Stimulated activated naive CD8-positive, alpha-beta T cell treated with anti-CD3 and anti-CD28 coated beads, Interleukin-15, Interleukin-2, amounts not matched to agents 100 ng/mL and 50 ng/mL, for 24 hours (primary cell): ENCODE measurements around the gene SCLT1.
"Not testable (repeated sequence)": the region's sequence is repeated elsewhere in the genome, so short reads cannot be mapped to it uniquely, and the experiment has no call there.

Experiments
- H3K27ac Mint-ChIP-seq: one replicate; pipeline ENCODE4 v1.8.0; 2021; ENCODE audit warnings: mild to moderate bottlenecking, mixed read lengths
- H3K27me3 Mint-ChIP-seq: one replicate; pipeline ENCODE4 v1.8.0; 2021; ENCODE audit warnings: mixed read lengths
- H3K36me3 Mint-ChIP-seq: one replicate; pipeline ENCODE4 v1.8.0; 2021; ENCODE audit warnings: low read depth, mixed read lengths
- H3K4me1 Mint-ChIP-seq: one replicate; pipeline ENCODE4 v1.8.0; 2021; ENCODE audit warnings: low read depth, mixed read lengths
- H3K4me3 Mint-ChIP-seq: one replicate; pipeline ENCODE4 v1.8.0; 2021; ENCODE audit warnings: mild to moderate bottlenecking, mixed read lengths
- H3K9me3 Mint-ChIP-seq: one replicate; pipeline ENCODE4 v1.8.0; 2021; ENCODE audit warnings: mixed read lengths

Gene SCLT1

GRCh38 chr4:129095811-129096454, 2.6 kb upstream of the SCLT1 start, which contains the start of gene C4orf33:
Gene C4orf33 (plus strand): TSS chr4:129096152. CDS start chr4:129102611, 6,459 bp downstream.
- Mint-ChIP-seq H3K4me1 (peaks cover 36% of the 10 kb centered on the region), H3K9me3 (no peaks in the 10 kb centered on the region), H3K4me3 (peak within 1 kb of the TSS; percentile 96), H3K36me3 (no peaks in the 10 kb centered on the region), H3K27me3 (no peaks in the 10 kb centered on the region), H3K27ac (peak within 1 kb of the TSS; percentile 93)

- Mint-ChIP-seq H3K4me1 (peaks cover 40% of the 10 kb centered on the region), H3K4me3 (no peak overlapping the region), H3K36me3 (no peaks in the 10 kb centered on the region), H3K9me3 (no peaks in the 10 kb centered on the region), H3K27ac (no peak overlapping the region), H3K27me3 (no peaks in the 10 kb centered on the region)
These were observed 1.0 kb upstream of the SCLT1 start for GRCh38 chr4:129094347-129094746.

- Mint-ChIP-seq H3K4me1 (peaks cover 52% of the 10 kb centered on the region), H3K4me3 (no peak overlapping the region), H3K9me3 (no peaks in the 10 kb centered on the region), H3K27me3 (no peaks in the 10 kb centered on the region), H3K27ac (no peak overlapping the region), H3K36me3 (no peaks in the 10 kb centered on the region)
These were observed 628 bp downstream of the SCLT1 start for GRCh38 chr4:129092631-129093190.

DNA sequence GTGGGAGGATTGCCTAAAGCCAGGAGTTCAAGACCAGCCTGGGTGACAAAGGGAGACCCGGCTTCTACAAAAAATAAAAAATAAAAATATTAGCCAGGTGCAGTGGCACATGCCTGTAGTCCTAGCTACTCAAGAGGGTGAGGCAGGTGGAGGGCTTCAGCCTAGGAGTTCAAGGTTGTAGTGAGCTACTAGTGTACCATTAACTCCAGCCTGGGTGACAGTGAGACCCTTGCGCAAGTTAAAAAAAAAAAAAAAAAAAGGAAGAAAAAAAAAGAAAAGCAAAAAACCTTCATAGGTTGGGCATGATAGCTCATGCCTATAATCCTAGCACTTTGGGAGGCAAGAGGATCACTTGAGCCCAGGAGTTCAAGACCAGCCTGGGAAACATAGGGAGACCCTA, 5.8 kb downstream of the SCLT1 start:
- peaks cover 4% of the 10 kb centered on the region for H3K9me3 Mint-ChIP-seq
- H3K27me3 Mint-ChIP-seq: no peaks in the 10 kb centered on the region
- no peak overlapping the region for H3K27ac Mint-ChIP-seq
- H3K4me1 Mint-ChIP-seq: peaks cover 39% of the 10 kb centered on the region
- peaks cover 14% of the 10 kb centered on the region for H3K36me3 Mint-ChIP-seq
- H3K4me3 Mint-ChIP-seq: no peak overlapping the region

DNA sequence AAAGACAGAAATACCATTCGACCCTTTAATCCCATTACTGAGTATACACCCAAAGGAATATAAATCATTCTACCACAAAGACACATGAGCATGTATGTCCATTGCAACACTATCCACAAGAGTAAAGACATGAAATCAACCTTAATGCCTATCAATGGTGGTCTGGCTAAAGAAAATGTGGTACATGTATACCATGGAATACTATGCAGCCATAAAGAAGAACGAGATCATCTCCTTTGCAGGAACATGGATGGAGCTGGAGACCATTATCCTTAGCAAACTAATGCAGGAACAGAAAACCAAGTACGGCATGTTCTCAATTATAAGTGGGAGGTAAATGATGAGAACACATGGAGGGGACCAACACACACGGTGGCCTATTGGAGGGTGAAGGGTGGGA, 7.9 kb downstream of the SCLT1 start:
- H3K36me3 Mint-ChIP-seq: peaks cover 31% of the 10 kb centered on the region
- peaks cover 7% of the 10 kb centered on the region for H3K9me3 Mint-ChIP-seq
- H3K4me3 Mint-ChIP-seq: no peak overlapping the region
- no peaks in the 10 kb centered on the region for H3K27me3 Mint-ChIP-seq
- no peak overlapping the region for H3K27ac Mint-ChIP-seq
- H3K4me1 Mint-ChIP-seq: peaks cover 43% of the 10 kb centered on the region

GRCh38 chr4:129082302-129082701, 11.0 kb downstream of the SCLT1 start:
- no peaks in the 10 kb centered on the region for H3K27me3 Mint-ChIP-seq
- peaks cover 12% of the 10 kb centered on the region for H3K9me3 Mint-ChIP-seq
- no peak overlapping the region for H3K4me3 Mint-ChIP-seq
- H3K36me3 Mint-ChIP-seq: peaks cover 56% of the 10 kb centered on the region
- peaks cover 31% of the 10 kb centered on the region for H3K4me1 Mint-ChIP-seq
- H3K27ac Mint-ChIP-seq: no peak overlapping the region

- Mint-ChIP-seq H3K9me3 (peaks cover 11% of the 10 kb centered on the region), H3K4me1 (peaks cover 24% of the 10 kb centered on the region), H3K36me3 (peaks cover 68% of the 10 kb centered on the region), H3K27me3 (no peaks in the 10 kb centered on the region), H3K27ac (no peak overlapping the region), H3K4me3 (no peak overlapping the region)
These were observed 13.2 kb downstream of the SCLT1 start for GRCh38 chr4:129080129-129080528.

GRCh38 chr4:129077326-129077725, 16.0 kb downstream of the SCLT1 start:
- peaks cover 21% of the 10 kb centered on the region for H3K9me3 Mint-ChIP-seq
- no peaks in the 10 kb centered on the region for H3K27me3 Mint-ChIP-seq
- peaks cover 81% of the 10 kb centered on the region for H3K36me3 Mint-ChIP-seq
- H3K27ac Mint-ChIP-seq: no peak overlapping the region
- H3K4me3 Mint-ChIP-seq: no peak overlapping the region
- H3K4me1 Mint-ChIP-seq: peaks cover 7% of the 10 kb centered on the region

DNA sequence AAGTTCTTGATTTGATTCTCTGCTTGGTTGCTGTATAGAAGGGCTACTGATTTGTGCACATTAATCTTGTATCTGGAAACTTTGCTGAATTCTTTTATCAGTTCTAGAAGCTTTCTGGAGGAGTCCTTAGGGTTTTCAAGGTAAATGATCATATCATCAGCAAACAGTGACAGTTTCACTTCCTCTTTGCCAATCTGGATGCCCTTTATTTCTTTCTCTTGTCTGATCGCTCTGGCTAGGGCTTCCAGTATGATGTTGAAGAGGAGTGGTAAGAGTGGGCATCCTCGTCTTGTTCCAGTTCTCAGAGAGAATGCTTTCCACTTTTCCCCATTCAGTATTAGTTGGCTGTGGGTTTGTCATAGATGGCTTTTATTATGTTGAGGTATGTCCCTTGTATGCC, 23.8 kb downstream of the SCLT1 start:
- H3K27ac Mint-ChIP-seq, H3K4me3 Mint-ChIP-seq, H3K27me3 Mint-ChIP-seq, H3K4me1 Mint-ChIP-seq: not testable (repeated sequence)
- Mint-ChIP-seq H3K9me3 (peaks cover 40% of the 10 kb centered on the region), H3K36me3 (peaks cover 69% of the 10 kb centered on the region)

- no peak overlapping the region for H3K4me3 Mint-ChIP-seq
- H3K4me1 Mint-ChIP-seq: no peaks in the 10 kb centered on the region
- no peak overlapping the region for H3K27ac Mint-ChIP-seq
- no peaks in the 10 kb centered on the region for H3K27me3 Mint-ChIP-seq
- peaks cover 81% of the 10 kb centered on the region for H3K36me3 Mint-ChIP-seq
- peaks cover 54% of the 10 kb centered on the region for H3K9me3 Mint-ChIP-seq
These were observed 28.6 kb downstream of the SCLT1 start for GRCh38 chr4:129064717-129065116.

GRCh38 chr4:129063640-129064039, 29.7 kb downstream of the SCLT1 start:
- H3K27ac Mint-ChIP-seq: no peak overlapping the region
- H3K36me3 Mint-ChIP-seq: peaks cover 76% of the 10 kb centered on the region
- no peaks in the 10 kb centered on the region for H3K27me3 Mint-ChIP-seq
- no peaks in the 10 kb centered on the region for H3K4me1 Mint-ChIP-seq
- no peak overlapping the region for H3K4me3 Mint-ChIP-seq
- peaks cover 59% of the 10 kb centered on the region for H3K9me3 Mint-ChIP-seq

GRCh38 chr4:129062580-129062979, 30.8 kb downstream of the SCLT1 start:
- no peaks in the 10 kb centered on the region for H3K27me3 Mint-ChIP-seq
- peaks cover 71% of the 10 kb centered on the region for H3K36me3 Mint-ChIP-seq
- H3K4me1 Mint-ChIP-seq: no peaks in the 10 kb centered on the region
- peaks cover 54% of the 10 kb centered on the region for H3K9me3 Mint-ChIP-seq
- H3K27ac Mint-ChIP-seq: no peak overlapping the region
- no peak overlapping the region for H3K4me3 Mint-ChIP-seq

- Mint-ChIP-seq H3K36me3 (peaks cover 75% of the 10 kb centered on the region), H3K27me3 (no peaks in the 10 kb centered on the region), H3K27ac (no peak overlapping the region), H3K4me1 (no peaks in the 10 kb centered on the region), H3K4me3 (no peak overlapping the region), H3K9me3 (peaks cover 77% of the 10 kb centered on the region)
These were observed 34.3 kb downstream of the SCLT1 start for GRCh38 chr4:129059028-129059427.

GRCh38 chr4:129046055-129046959, 47.0 kb downstream of the SCLT1 start:
- Mint-ChIP-seq H3K9me3 (peaks cover 15% of the 10 kb centered on the region), H3K4me1 (peaks cover 19% of the 10 kb centered on the region), H3K27ac (no peak overlapping the region), H3K4me3 (no peak overlapping the region), H3K36me3 (peaks cover 19% of the 10 kb centered on the region), H3K27me3 (no peaks in the 10 kb centered on the region)

GRCh38 chr4:129043523-129043922, 49.8 kb downstream of the SCLT1 start:
- Mint-ChIP-seq H3K4me1 (peaks cover 19% of the 10 kb centered on the region), H3K27me3 (no peaks in the 10 kb centered on the region), H3K4me3 (no peak overlapping the region), H3K27ac (no peak overlapping the region), H3K36me3 (peaks cover 34% of the 10 kb centered on the region), H3K9me3 (peaks cover 7% of the 10 kb centered on the region)
